Measurements from ENCODE around the gene XCR1. TPM values are rescaled to one million over a fixed set of nuclear protein-coding genes. Genes with fewer than 3 reads are reported as not detected.
"Not testable (repeated sequence)": the region's sequence is repeated elsewhere in the genome, so short reads cannot be mapped to it uniquely, and the experiment has no call there.

XCR1 gene
- total RNA-seq, 1 donor from 2014 or later = not detected

- Mint-ChIP-seq H3K4me3 (ENCODE audit: unreplicated experiment) (no peak overlapping the region), H3K36me3 (ENCODE audit: unreplicated experiment) (no peaks in the 10 kb centered on the region), H3K4me1 (ENCODE audit: unreplicated experiment) (peaks cover under 1% of the 10 kb centered on the region), H3K9me3 (ENCODE audit: unreplicated experiment) (no peaks in the 10 kb centered on the region), H3K27ac (ENCODE audit: unreplicated experiment) (no peak overlapping the region), H3K27me3 (ENCODE audit: unreplicated experiment) (peaks cover 21% of the 10 kb centered on the region)
- no peak for DNase-seq (ENCODE audit: extremely low spot score, unreplicated experiment)
- TF ChIP-seq CTCF (IDR thresholded peaks at IDR 0.05) = no peak
Observed at GRCh38 chr3:46001178-46001577, 26.1 kb downstream of the XCR1 start.

GRCh38 chr3:45997942-45998341 lies 29.3 kb downstream of the XCR1 start:
- Mint-ChIP-seq H3K36me3 (ENCODE audit: unreplicated experiment) (no peaks in the 10 kb centered on the region), H3K4me1 (ENCODE audit: unreplicated experiment) (peaks cover 5% of the 10 kb centered on the region), H3K27me3 (ENCODE audit: unreplicated experiment) (peaks cover 21% of the 10 kb centered on the region), H3K9me3 (ENCODE audit: unreplicated experiment) (no peaks in the 10 kb centered on the region), H3K27ac (ENCODE audit: unreplicated experiment) (no peak overlapping the region), H3K4me3 (ENCODE audit: unreplicated experiment) (no peak overlapping the region)
- DNase-seq (ENCODE audit: extremely low spot score, unreplicated experiment) = no peak
- TF ChIP-seq CTCF (IDR thresholded peaks at IDR 0.05) = no peak

- H3K9me3 Mint-ChIP-seq (ENCODE audit: unreplicated experiment); DNase-seq (ENCODE audit: extremely low spot score, unreplicated experiment); H3K4me1 Mint-ChIP-seq (ENCODE audit: unreplicated experiment); H3K36me3 Mint-ChIP-seq (ENCODE audit: unreplicated experiment); H3K4me3 Mint-ChIP-seq (ENCODE audit: unreplicated experiment); H3K27ac Mint-ChIP-seq (ENCODE audit: unreplicated experiment): not testable (repeated sequence)
- H3K27me3 Mint-ChIP-seq (ENCODE audit: unreplicated experiment) = peaks cover 21% of the 10 kb centered on the region
Observed at GRCh38 chr3:45997499-45997898, 29.8 kb downstream of the XCR1 start.

GRCh38 chr3:45995236-45996192 lies 31.8 kb downstream of the XCR1 start, which contains the start of gene FYCO1:
FYCO1 (minus strand) TSS chr3:45995824; CDS start chr3:45984910, 10,914 bp downstream.
- H3K36me3 Mint-ChIP-seq (ENCODE audit: unreplicated experiment) = no peaks in the 10 kb centered on the region
- H3K27me3 Mint-ChIP-seq (ENCODE audit: unreplicated experiment) = peaks cover 21% of the 10 kb centered on the region
- peak within 1 kb of the TSS; percentile 62 for H3K27ac Mint-ChIP-seq (ENCODE audit: unreplicated experiment)
- no peaks in the 10 kb centered on the region for H3K9me3 Mint-ChIP-seq (ENCODE audit: unreplicated experiment)
- peak; percentile 96 for DNase-seq (ENCODE audit: extremely low spot score, unreplicated experiment)
- H3K4me1 Mint-ChIP-seq (ENCODE audit: unreplicated experiment) = peaks cover 5% of the 10 kb centered on the region
- H3K4me3 Mint-ChIP-seq (ENCODE audit: unreplicated experiment) = peak within 1 kb of the TSS; percentile 81
- TF ChIP-seq CTCF (IDR thresholded peaks at IDR 0.05) = no peak

- Mint-ChIP-seq H3K4me3 (ENCODE audit: unreplicated experiment) (peak overlapping the region; percentile 81), H3K27ac (ENCODE audit: unreplicated experiment) (peak overlapping the region; percentile 62), H3K9me3 (ENCODE audit: unreplicated experiment) (no peaks in the 10 kb centered on the region), H3K36me3 (ENCODE audit: unreplicated experiment) (no peaks in the 10 kb centered on the region), H3K4me1 (ENCODE audit: unreplicated experiment) (peaks cover 5% of the 10 kb centered on the region), H3K27me3 (ENCODE audit: unreplicated experiment) (peaks cover 15% of the 10 kb centered on the region)
- no peak for TF ChIP-seq CTCF (IDR thresholded peaks at IDR 0.05)
- no peak for DNase-seq (ENCODE audit: extremely low spot score, unreplicated experiment)
Observed at GRCh38 chr3:45994419-45995235, 32.7 kb downstream of the XCR1 start.

Data from osteocyte (in vitro differentiated cells).